WTC11 (cell line): ENCODE measurements around the gene TRIM46. TPM values are rescaled to one million over a fixed set of nuclear protein-coding genes. Genes with fewer than 3 reads are reported as not detected.

Experiments used
- ATAC-seq: fragments of 200-7000 bp; cut with Tn5 transposase; 2 replicates; pipeline ENCODE4 v1.10.0; 2021; ENCODE audit warnings: mild to moderate bottlenecking, moderate library complexity
- CTCF ChIA-PET: fragments of 300-600 bp; sonication (Branson Sonifier 250); formaldehyde crosslinking; loops from one replicate; lab custom pipeline; 2021; ENCODE audit warnings: antibody characterized with exemption; lab: Charles Lee
- POLR2A ChIA-PET: fragments of 350-600 bp; sonication (Branson Sonifier 250); formaldehyde crosslinking; loops from one replicate; lab custom pipeline; 2021; ENCODE audit warnings: antibody characterized with exemption; lab: Charles Lee
- DNase-seq: peaks from one replicate; pipeline ENCODE4 v3.0.0; 2021; ENCODE audit warnings: low spot score
- H3K27ac Mint-ChIP-seq: 2 replicates; pipeline ENCODE4 v1.8.0; 2021; ENCODE audit warnings: mixed read lengths
- H3K27me3 Mint-ChIP-seq: 2 replicates; pipeline ENCODE4 v1.8.0; 2021; ENCODE audit warnings: low read depth, mild to moderate bottlenecking, moderate library complexity, mixed read lengths
- H3K36me3 Mint-ChIP-seq: 2 replicates; pipeline ENCODE4 v1.8.0; 2021; ENCODE audit warnings: mixed read lengths
- H3K4me1 Mint-ChIP-seq: 2 replicates; pipeline ENCODE4 v1.8.0; 2022; ENCODE audit warnings: mixed read lengths
- H3K4me3 Mint-ChIP-seq: 2 replicates; pipeline ENCODE4 v1.8.0; 2021; ENCODE audit warnings: mild to moderate bottlenecking, moderate library complexity, mixed read lengths
- H3K9me3 Mint-ChIP-seq: 2 replicates; pipeline ENCODE4 v1.8.0; 2021; ENCODE audit warnings: mixed read lengths
- AR ChIP-seq: fragments of 250-450 bp; sonication (Bioruptor Pico); IDR thresholded peaks from 2 replicates; pipeline ENCODE4 v1.9.0; 2021; ENCODE audit warnings: mild to moderate bottlenecking
- ATF2 ChIP-seq: sonication (generic); formaldehyde crosslinking; IDR thresholded peaks from 2 replicates; pipeline ENCODE4 v1.8.1; 2022; ENCODE audit warnings: low read depth, missing genetic modification reagents, borderline replicate concordance
- CREM ChIP-seq: sonication (generic); formaldehyde crosslinking; IDR thresholded peaks from 2 replicates; pipeline ENCODE4 v1.8.1; 2022; ENCODE audit warnings: mild to moderate bottlenecking, missing genetic modification reagents, moderate library complexity
- E2F4 ChIP-seq: sonication (generic); formaldehyde crosslinking; IDR thresholded peaks from 2 replicates; pipeline ENCODE4 v1.8.1; 2022; ENCODE audit warnings: low read depth, mild to moderate bottlenecking, moderate library complexity, missing genetic modification reagents, borderline replicate concordance
- ELF4 ChIP-seq: sonication (generic); formaldehyde crosslinking; IDR thresholded peaks from 2 replicates; pipeline ENCODE4 v1.8.1; 2022; ENCODE audit warnings: low read depth, mild to moderate bottlenecking, moderate library complexity, missing genetic modification reagents
- EMX1 ChIP-seq: fragments of 250-450 bp; sonication (Bioruptor Pico); IDR thresholded peaks from 2 replicates; pipeline ENCODE4 v1.8.0; 2021; ENCODE audit warnings: mild to moderate bottlenecking
- FOXP4 ChIP-seq: sonication (generic); formaldehyde crosslinking; IDR thresholded peaks from 2 replicates; pipeline ENCODE4 v1.8.0; 2022; ENCODE audit warnings: mild to moderate bottlenecking, missing genetic modification reagents
- IRF1 ChIP-seq: sonication (generic); formaldehyde crosslinking; IDR thresholded peaks from 2 replicates; pipeline ENCODE4 v1.8.0; 2023; ENCODE audit warnings: missing genetic modification reagents
- NR1H2 ChIP-seq: sonication (generic); formaldehyde crosslinking; IDR thresholded peaks from 2 replicates; pipeline ENCODE4 v1.9.0; 2021; ENCODE audit warnings: mild to moderate bottlenecking, moderate library complexity, missing genetic modification reagents
- PREB ChIP-seq: sonication (generic); formaldehyde crosslinking; IDR thresholded peaks from 2 replicates; pipeline ENCODE4 v1.8.1; 2022; ENCODE audit warnings: mild to moderate bottlenecking, missing genetic modification reagents, moderate library complexity, borderline replicate concordance
- SOX15 ChIP-seq: fragments of 250-450 bp; sonication (Bioruptor Pico); IDR thresholded peaks from 2 replicates; pipeline ENCODE4 v1.9.0; 2021; ENCODE audit warnings: mild to moderate bottlenecking
- STAT6 ChIP-seq: sonication (generic); formaldehyde crosslinking; conservative IDR thresholded peaks from 2 replicates; pipeline ENCODE4 v1.8.1; 2023; ENCODE audit warnings: mild to moderate bottlenecking, low read depth, missing genetic modification reagents, moderate library complexity
- USF1 ChIP-seq: sonication (generic); formaldehyde crosslinking; IDR thresholded peaks from 2 replicates; pipeline ENCODE4 v1.8.0; 2022; ENCODE audit warnings: mild to moderate bottlenecking, missing genetic modification reagents
- ZNF138 ChIP-seq: sonication (generic); formaldehyde crosslinking; conservative IDR thresholded peaks from 2 replicates; pipeline ENCODE4 v1.8.1; 2022; ENCODE audit warnings: mild to moderate bottlenecking, moderate library complexity, missing genetic modification reagents
- ZNF232 ChIP-seq: sonication (generic); formaldehyde crosslinking; IDR thresholded peaks from 2 replicates; pipeline ENCODE4 v1.8.0; 2022; ENCODE audit warnings: mild to moderate bottlenecking, missing genetic modification reagents
- ZNF396 ChIP-seq: fragments of 250-450 bp; sonication (Bioruptor Pico); IDR thresholded peaks from 2 replicates; pipeline ENCODE4 v1.8.0; 2021; ENCODE audit warnings: mild to moderate bottlenecking, moderate library complexity, borderline replicate concordance
- ZSCAN18 ChIP-seq: fragments of 250-450 bp; sonication (Bioruptor Pico); IDR thresholded peaks from 2 replicates; pipeline ENCODE4 v2.1.2; 2022; ENCODE audit warnings: mild to moderate bottlenecking, moderate library complexity
- total RNA-seq: library from RNA; stranded (reverse); gene quantifications from 3 replicates; pipeline ENCODE4 v1.2.3, GENCODE V29; 2021

Gene TRIM46
- total RNA-seq, 1 experiment from 2014 or later = 22.1 TPM

GRCh38 chr1:155136748-155137147 is 36.9 kb upstream of the TRIM46 start:
- peaks cover 17% of the 10 kb centered on the region for H3K36me3 Mint-ChIP-seq
- ATAC-seq (no peak), DNase-seq (no peak)
- POLR2A ChIA-PET = interaction anchor here (1.1 to 1.3 kb wide), 2 partner anchors 31 to 45 kb away, joined by 3 to 4 read pairs; no protein-coding TSS in a partner anchor
- peak overlapping the region; percentile 79 for H3K27ac Mint-ChIP-seq
- no peak for TF ChIP-seq PREB (CRISPR knock-in tag)
- no peak for TF ChIP-seq IRF1 (CRISPR knock-in tag)
- TF ChIP-seq USF1 (CRISPR knock-in tag) = no peak
- TF ChIP-seq ELF4 (CRISPR knock-in tag) = no peak
- no peak for TF ChIP-seq ZNF396 (CRISPR knock-in tag)
- no peak for TF ChIP-seq ATF2 (CRISPR knock-in tag)
- no peak for TF ChIP-seq SOX15 (CRISPR knock-in tag)
- TF ChIP-seq EMX1 (CRISPR knock-in tag) = no peak
- no peak for TF ChIP-seq NR1H2 (CRISPR knock-in tag)
- TF ChIP-seq ZSCAN18 = no peak
- TF ChIP-seq STAT6 (CRISPR knock-in tag) = no peak
- no peak for TF ChIP-seq FOXP4
- no peak for TF ChIP-seq CREM (CRISPR knock-in tag)
- no peak for TF ChIP-seq ZNF232 (CRISPR knock-in tag)
- no peak for TF ChIP-seq AR (CRISPR knock-in tag)
- TF ChIP-seq E2F4 (CRISPR knock-in tag) = no peak
- no peak for TF ChIP-seq ZNF138
- H3K9me3 Mint-ChIP-seq = no peaks in the 10 kb centered on the region
- H3K4me1 Mint-ChIP-seq = peaks cover 15% of the 10 kb centered on the region
- CTCF ChIA-PET = interaction anchor here (1.2 to 4.5 kb wide), 7 partner anchors 9 to 75 kb away, joined by 3 to 66 read pairs (median 13); partner anchors contain the start of genes KRTCAP2 and TRIM46
- H3K27me3 Mint-ChIP-seq = peaks cover 11% of the 10 kb centered on the region
- H3K4me3 Mint-ChIP-seq = peak overlapping the region; percentile 96
